HEK293 (cell line): ENCODE results near the gene NOS1.

Experiments used
- CTCF ChIA-PET: fragments of 350-600 bp; formaldehyde crosslinking; extraction: SDS; loops from one replicate; lab custom pipeline; 2021; ENCODE audit warnings: antibody characterized with exemption; lab: Yijun Ruan, JAX
- POLR2A ChIA-PET: fragments of 300-600 bp; formaldehyde crosslinking; extraction: SDS; loops from one replicate; lab custom pipeline; 2020; ENCODE audit warnings: antibody characterized with exemption, inconsistent platforms; lab: Yijun Ruan, JAX
- H3K27ac ChIP-seq: fragments of 200-500 bp; sonication (Bioruptor generic); 2 replicates; pipeline ENCODE4 v1.5.1; 2014; ENCODE audit warnings: low read depth, low read length, control low read depth, inconsistent platforms; ENCODE audit errors: extremely low read depth
- H3K36me3 ChIP-seq, 2 experiments: fragments of 200-500 bp in 1 of 2; sonication (Bioruptor generic) in 1 of 2; 1 replicate in 1 of 2; 2 replicates in 1 of 2; pipeline ENCODE4 v1.5.1; 2014 to 2017; ENCODE audit warnings: inconsistent platforms in 2 of 2, low read length in 2 of 2; ENCODE audit not compliant: control insufficient read depth in 2 of 2, insufficient read depth in 1 of 2
- H3K4me1 ChIP-seq: fragments of 200-500 bp; sonication (Bioruptor generic); 2 replicates; pipeline ENCODE4 v1.5.1; 2014; ENCODE audit warnings: mild to moderate bottlenecking, low read length, inconsistent platforms; ENCODE audit not compliant: control insufficient read depth, insufficient read depth
- H3K4me3 ChIP-seq: 2 replicates; pipeline ENCODE4 v1.5.1; 2011; ENCODE audit warnings: low read depth, mild to moderate bottlenecking, control low read depth, low read length, moderate library complexity
- H3K9me3 ChIP-seq: fragments of 200-500 bp; sonication (Bioruptor generic); 2 replicates; pipeline ENCODE4 v1.5.1; 2014; ENCODE audit warnings: low read depth, low read length, inconsistent platforms; ENCODE audit not compliant: control insufficient read depth, insufficient read depth
- GLIS2 ChIP-seq: fragments of 450-650 bp; formaldehyde crosslinking; IDR thresholded peaks from 2 replicates; pipeline ENCODE4 v1.5.1; 2016; ENCODE audit warnings: missing biosample characterization, missing genetic modification characterization
- MEIS1 ChIP-seq: sonication (generic); formaldehyde crosslinking; IDR thresholded peaks from 2 replicates; pipeline ENCODE4 v1.8.1; 2022; ENCODE audit warnings: missing genetic modification reagents, mild to moderate bottlenecking, borderline replicate concordance
- OSR2 ChIP-seq: fragments of 450-650 bp; formaldehyde crosslinking; IDR thresholded peaks from 2 replicates; pipeline ENCODE4 v1.5.1; 2016; ENCODE audit warnings: missing biosample characterization, missing genetic modification characterization
- REPIN1 ChIP-seq: fragments of 450-650 bp; formaldehyde crosslinking; IDR thresholded peaks from 2 replicates; pipeline ENCODE4 v1.5.1; 2017; ENCODE audit warnings: missing biosample characterization, missing genetic modification characterization, low read depth
- SETDB1 ChIP-seq: IDR thresholded peaks from one replicate; pipeline ENCODE4 v1.6.1; 2017; ENCODE audit warnings: mild to moderate bottlenecking, low read length, moderate library complexity, mixed read lengths; ENCODE audit not compliant: insufficient read length
- ZBTB1 ChIP-seq: fragments of 450-650 bp; formaldehyde crosslinking; IDR thresholded peaks from 2 replicates; pipeline ENCODE4 v1.5.1; 2016; ENCODE audit warnings: missing biosample characterization, missing genetic modification characterization
- ZBTB6 ChIP-seq: fragments of 450-650 bp; formaldehyde crosslinking; IDR thresholded peaks from 2 replicates; pipeline ENCODE4 v1.5.1; 2017; ENCODE audit warnings: missing biosample characterization, missing genetic modification characterization
- ZIC2 ChIP-seq: fragments of 450-650 bp; formaldehyde crosslinking; IDR thresholded peaks from 2 replicates; pipeline ENCODE4 v1.5.1; 2016; ENCODE audit warnings: missing biosample characterization, missing genetic modification characterization
- ZNF2 ChIP-seq: fragments of 450-650 bp; formaldehyde crosslinking; IDR thresholded peaks from 2 replicates; pipeline ENCODE4 v1.5.1; 2016; ENCODE audit warnings: missing biosample characterization, missing genetic modification characterization
- ZNF221 ChIP-seq: fragments of 450-650 bp; formaldehyde crosslinking; IDR thresholded peaks from 2 replicates; pipeline ENCODE4 v1.5.1; 2017; ENCODE audit warnings: missing biosample characterization, missing genetic modification characterization, borderline replicate concordance
- ZNF404 ChIP-seq: fragments of 450-650 bp; formaldehyde crosslinking; IDR thresholded peaks from 2 replicates; pipeline ENCODE4 v1.5.1; 2017; ENCODE audit warnings: missing biosample characterization, missing genetic modification characterization
- ZNF585B ChIP-seq: fragments of 450-650 bp; formaldehyde crosslinking; IDR thresholded peaks from 2 replicates; pipeline ENCODE4 v1.5.1; 2016; ENCODE audit warnings: missing biosample characterization, missing genetic modification characterization
- ZNF596 ChIP-seq: fragments of 450-650 bp; IDR thresholded peaks from 2 replicates; pipeline ENCODE4 v1.5.0; 2018; ENCODE audit warnings: missing biosample characterization, mild to moderate bottlenecking, missing genetic modification characterization, moderate library complexity
- ZNF677 ChIP-seq: fragments of 450-650 bp; IDR thresholded peaks from 2 replicates; pipeline ENCODE4 v1.5.0; 2018; ENCODE audit warnings: missing biosample characterization, mild to moderate bottlenecking, missing genetic modification characterization, moderate library complexity
- TF ChIP-seq, protein P1 (sequence below): fragments of 450-650 bp; formaldehyde crosslinking; IDR thresholded peaks from 2 replicates; pipeline ENCODE4 v1.5.1; 2016; ENCODE audit warnings: missing biosample characterization, missing genetic modification characterization

Gene NOS1

DNA sequence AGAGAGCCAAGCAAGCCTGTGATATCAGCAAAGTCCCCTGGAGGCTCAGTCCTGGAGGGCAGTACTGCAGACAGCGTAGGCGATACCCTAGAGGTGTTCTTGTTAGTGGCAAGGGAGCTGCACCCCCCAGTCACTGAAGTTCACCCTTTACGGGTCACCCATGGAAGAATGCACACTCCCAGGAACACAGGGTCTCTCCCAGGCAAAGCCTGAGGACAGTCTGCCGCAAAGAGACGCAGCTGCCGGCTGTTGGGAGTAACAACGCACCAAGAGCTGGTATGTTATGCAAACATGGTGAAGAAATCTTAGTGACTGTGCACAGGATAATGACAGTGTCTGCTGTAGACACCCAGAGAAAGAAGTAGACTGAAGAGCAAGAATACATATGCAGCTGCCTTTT lies 43.5 kb upstream of the NOS1 start:
- no peak for TF ChIP-seq ZIC2 (tag by site-specific recombination)
- TF ChIP-seq GLIS2: no peak
- no peak for TF ChIP-seq REPIN1 (tag by site-specific recombination)
- TF ChIP-seq ZNF2 (tag by site-specific recombination): no peak
- TF ChIP-seq ZNF677: no peak
- TF ChIP-seq, protein P1, sequence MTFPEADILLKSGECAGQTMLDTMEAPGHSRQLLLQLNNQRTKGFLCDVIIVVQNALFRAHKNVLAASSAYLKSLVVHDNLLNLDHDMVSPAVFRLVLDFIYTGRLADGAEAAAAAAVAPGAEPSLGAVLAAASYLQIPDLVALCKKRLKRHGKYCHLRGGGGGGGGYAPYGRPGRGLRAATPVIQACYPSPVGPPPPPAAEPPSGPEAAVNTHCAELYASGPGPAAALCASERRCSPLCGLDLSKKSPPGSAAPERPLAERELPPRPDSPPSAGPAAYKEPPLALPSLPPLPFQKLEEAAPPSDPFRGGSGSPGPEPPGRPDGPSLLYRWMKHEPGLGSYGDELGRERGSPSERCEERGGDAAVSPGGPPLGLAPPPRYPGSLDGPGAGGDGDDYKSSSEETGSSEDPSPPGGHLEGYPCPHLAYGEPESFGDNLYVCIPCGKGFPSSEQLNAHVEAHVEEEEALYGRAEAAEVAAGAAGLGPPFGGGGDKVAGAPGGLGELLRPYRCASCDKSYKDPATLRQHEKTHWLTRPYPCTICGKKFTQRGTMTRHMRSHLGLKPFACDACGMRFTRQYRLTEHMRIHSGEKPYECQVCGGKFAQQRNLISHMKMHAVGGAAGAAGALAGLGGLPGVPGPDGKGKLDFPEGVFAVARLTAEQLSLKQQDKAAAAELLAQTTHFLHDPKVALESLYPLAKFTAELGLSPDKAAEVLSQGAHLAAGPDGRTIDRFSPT: no peak
- no peak for TF ChIP-seq ZBTB1 (tag by site-specific recombination)
- TF ChIP-seq SETDB1: no peak
- no peak for TF ChIP-seq ZNF596 (tag by site-specific recombination)
- no peak for TF ChIP-seq ZNF585B (tag by site-specific recombination)
- TF ChIP-seq ZBTB6 (tag by site-specific recombination): no peak
- TF ChIP-seq MEIS1: no peak
- TF ChIP-seq OSR2 (tag by site-specific recombination): no peak
- TF ChIP-seq ZNF404: no peak
- CTCF ChIA-PET: interaction anchor here (0.5 to 1.3 kb wide), 3 partner anchors 37 to 277 kb away, joined by 3 to 6 read pairs (median 5); no protein-coding TSS in a partner anchor
- no peaks in the 10 kb centered on the region; the same call in 1 of the 2 replicates for H3K4me1 ChIP-seq

DNA sequence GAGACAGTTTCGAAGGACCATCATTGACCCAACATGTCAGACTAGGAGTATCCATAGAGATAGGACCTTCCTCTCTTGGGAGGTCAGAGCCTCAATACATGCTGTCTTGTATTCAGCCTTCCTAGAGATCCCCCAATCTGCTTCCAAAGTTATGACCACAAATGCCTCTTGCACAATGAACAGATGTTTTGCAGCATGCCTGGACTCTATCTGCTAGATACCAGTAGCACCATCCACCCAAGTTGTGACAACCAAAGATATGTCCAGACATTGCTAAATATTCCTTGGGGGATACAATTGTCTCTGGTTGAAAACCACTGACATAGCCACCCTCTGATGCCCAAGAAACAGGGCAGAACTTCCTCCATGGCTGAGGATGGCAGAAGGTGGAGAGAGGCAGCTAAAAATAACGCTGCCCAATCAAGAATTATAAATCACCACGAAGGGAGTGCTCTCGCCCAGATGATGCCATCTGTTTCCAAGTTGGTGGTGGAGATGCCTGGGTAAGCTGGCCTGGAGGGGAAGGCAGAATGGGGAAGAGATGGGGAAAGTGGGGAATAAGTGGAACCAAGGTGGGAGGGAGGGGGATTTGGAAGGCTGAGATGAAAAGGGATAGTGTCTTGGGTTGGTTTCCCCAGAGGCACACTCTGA lies 42.9 kb upstream of the NOS1 start:
- ChIA-PET POLR2A (no interaction called here), CTCF (interaction anchor here (1.3 kb wide), 1 partner anchor 37 kb away, joined by 6 read pairs; no protein-coding TSS in a partner anchor)

More for the DNA sequence above, 43.5 kb upstream of the NOS1 start:
- POLR2A ChIA-PET: no interaction called here
- Histone ChIP-seq H3K9me3 (no peaks in the 10 kb centered on the region), H3K4me3 (no peak overlapping the region), H3K27ac (no peak overlapping the region), H3K36me3 (no peaks in the 10 kb centered on the region)

More for the DNA sequence above, 42.9 kb upstream of the NOS1 start:
- no peaks in the 10 kb centered on the region for H3K36me3 ChIP-seq
- no peaks in the 10 kb centered on the region for H3K9me3 ChIP-seq
- H3K4me1 ChIP-seq: no peaks in the 10 kb centered on the region; the same call in 1 of the 2 replicates
- TF ChIP-seq, protein P1: no peak
- no peak for TF ChIP-seq ZNF221 (tag by site-specific recombination)
- H3K4me3 ChIP-seq: no peak overlapping the region
- no peak overlapping the region for H3K27ac ChIP-seq
